Activated CD4-positive, CD25-positive, alpha-beta regulatory T cell treated with anti-CD3 and anti-CD28 coated beads, Interleukin-2, amount 50 U/mL, for 16 hours (primary cell): ENCODE data around the gene SYNJ1.
"Not testable (repeated sequence)": the region's sequence is repeated elsewhere in the genome, so short reads cannot be mapped to it uniquely, and the experiment has no call there.

Source experiments
- DNase-seq: peaks from one replicate; pipeline ENCODE4 v3.0.0-alpha.2; 2020; ENCODE audit warnings: low read depth, low spot score

The SYNJ1 gene

GRCh38 chr21:32612075-32612998, 115.5 kb downstream of the SYNJ1 start, which contains the start of gene CFAP298:
Gene CFAP298, minus strand, starts transcription at chr21:32612377. Its CDS starts 134 bp downstream, at chr21:32612243.
- DNase-seq = peak; percentile 75

GRCh38 chr21:32611471-32611997, 116.3 kb downstream of the SYNJ1 start:
- no peak for DNase-seq

GRCh38 chr21:32610940-32611339, 116.9 kb downstream of the SYNJ1 start:
- not testable (repeated sequence) for DNase-seq

GRCh38 chr21:32608851-32609250, 119.0 kb downstream of the SYNJ1 start:
- DNase-seq = no peak

- no peak for DNase-seq
These were observed 122.3 kb downstream of the SYNJ1 start for GRCh38 chr21:32605469-32605868.

GRCh38 chr21:32604464-32604863, 123.3 kb downstream of the SYNJ1 start:
- no peak for DNase-seq

- DNase-seq = no peak
These were observed 124.7 kb downstream of the SYNJ1 start for GRCh38 chr21:32603131-32603530.

GRCh38 chr21:32602099-32602498, 125.7 kb downstream of the SYNJ1 start:
- no peak for DNase-seq

GRCh38 chr21:32599526-32599925, 128.3 kb downstream of the SYNJ1 start:
- DNase-seq = no peak

GRCh38 chr21:32599091-32599490, 128.7 kb downstream of the SYNJ1 start:
- DNase-seq = no peak

- no peak for DNase-seq
These were observed 130.6 kb downstream of the SYNJ1 start for GRCh38 chr21:32597205-32597604.

GRCh38 chr21:32595431-32595830, 132.4 kb downstream of the SYNJ1 start:
- no peak for DNase-seq

- DNase-seq = no peak
These were observed 134.1 kb downstream of the SYNJ1 start for GRCh38 chr21:32593690-32594089.

GRCh38 chr21:32592929-32593502, 134.8 kb downstream of the SYNJ1 start:
- no peak for DNase-seq

GRCh38 chr21:32590130-32590529, 137.7 kb downstream of the SYNJ1 start:
- no peak for DNase-seq

- DNase-seq = no peak
These were observed 140.2 kb downstream of the SYNJ1 start for GRCh38 chr21:32587651-32588050.

GRCh38 chr21:32587120-32587519, 140.7 kb downstream of the SYNJ1 start:
- no peak for DNase-seq

- DNase-seq = no peak
These were observed 141.8 kb downstream of the SYNJ1 start for GRCh38 chr21:32585970-32586369.

GRCh38 chr21:32585042-32585710, 142.6 kb downstream of the SYNJ1 start, which contains the start of gene TCP10L:
Gene TCP10L, minus strand, starts transcription at chr21:32585523. Its CDS starts 1,219 bp downstream, at chr21:32584304.
- DNase-seq = no peak

GRCh38 chr21:32584472-32584871, 143.3 kb downstream of the SYNJ1 start:
- no peak for DNase-seq

- no peak for DNase-seq
These were observed 146.1 kb downstream of the SYNJ1 start for GRCh38 chr21:32581732-32582131.

GRCh38 chr21:32580949-32581348, 146.9 kb downstream of the SYNJ1 start:
- DNase-seq = no peak
